NOMO-1 treated with dmso at 0.1 percent for 144 hours (cell line): ENCODE results near the gene DUSP16.
"Not testable (repeated sequence)": the region's sequence is repeated elsewhere in the genome, so short reads cannot be mapped to it uniquely, and the experiment has no call there.

Experiments
- DNase-seq: peaks from one replicate; lab custom pipeline; 2025; ENCODE audit not compliant: unreplicated experiment; lab: John Stamatoyannopoulos, UW

DUSP16 gene

GRCh38 chr12:12522657-12523056 is 40.0 kb downstream of the DUSP16 start:
- DNase-seq: not testable (repeated sequence)

GRCh38 chr12:12521888-12522287 is 40.8 kb downstream of the DUSP16 start:
- no peak for DNase-seq

GRCh38 chr12:12521044-12521485 is 41.6 kb downstream of the DUSP16 start:
- no peak for DNase-seq

GRCh38 chr12:12520273-12520672 is 42.4 kb downstream of the DUSP16 start:
- no peak for DNase-seq

GRCh38 chr12:12519354-12519998 is 43.2 kb downstream of the DUSP16 start:
- no peak for DNase-seq

- no peak for DNase-seq
Observed at GRCh38 chr12:12518919-12519318, 43.7 kb downstream of the DUSP16 start.

- DNase-seq: no peak
Observed at GRCh38 chr12:12518464-12518845, 44.2 kb downstream of the DUSP16 start.

GRCh38 chr12:12513416-12514006 is 49.2 kb downstream of the DUSP16 start:
- DNase-seq: no peak

- no peak for DNase-seq
Observed at GRCh38 chr12:12511895-12512711, 50.6 kb downstream of the DUSP16 start.

GRCh38 chr12:12511021-12511783 is 51.5 kb downstream of the DUSP16 start:
- no peak for DNase-seq

GRCh38 chr12:12510551-12510950 is 52.1 kb downstream of the DUSP16 start:
- DNase-seq: no peak

- no peak for DNase-seq
Observed at GRCh38 chr12:12510141-12510540, 52.5 kb downstream of the DUSP16 start.

- DNase-seq: no peak
Observed at GRCh38 chr12:12508612-12509011, 54.1 kb downstream of the DUSP16 start.

- DNase-seq: no peak
Observed at GRCh38 chr12:12507121-12507520, 55.5 kb downstream of the DUSP16 start.

GRCh38 chr12:12506496-12506890 is 56.2 kb downstream of the DUSP16 start:
- no peak for DNase-seq

- DNase-seq: no peak
Observed at GRCh38 chr12:12505544-12506495, 56.8 kb downstream of the DUSP16 start.

- DNase-seq: no peak
Observed at GRCh38 chr12:12503384-12504078, 59.1 kb downstream of the DUSP16 start.

- DNase-seq: no peak
Observed at GRCh38 chr12:12502815-12503151, 59.9 kb downstream of the DUSP16 start.

GRCh38 chr12:12502130-12502814 is 60.4 kb downstream of the DUSP16 start:
- DNase-seq: not testable (repeated sequence)
